8988T (cell line): ENCODE measurements around the gene SLIT1.

Experiments used
- DNase-seq: peaks from one replicate; pipeline ENCODE4 v3.0.0; 2011

The SLIT1 gene

GRCh38 chr10:97185326-97186058 is at the start of gene SLIT1:
SLIT1 (minus strand) TSS chr10:97185959; CDS start chr10:97185674, 285 bp downstream.
- no peak for DNase-seq

DNA sequence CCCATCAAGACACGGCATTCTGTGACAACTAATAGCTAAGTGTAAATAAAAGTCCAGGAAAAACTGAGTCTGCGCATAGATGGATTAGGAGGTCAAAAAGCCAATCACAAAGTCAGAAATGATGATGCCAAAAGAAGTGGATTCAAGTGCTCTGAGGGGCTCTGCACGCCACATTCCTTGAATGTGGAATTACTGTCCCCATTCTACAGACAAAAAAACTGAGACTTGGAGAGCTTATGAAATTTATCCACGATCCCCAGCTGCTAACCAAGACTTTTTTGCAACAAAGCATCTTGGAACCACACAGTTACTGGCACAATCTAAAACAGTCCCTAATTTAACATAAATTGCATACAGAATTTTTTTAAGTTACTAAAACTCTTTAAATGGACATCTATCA is 49.6 kb upstream of the SLIT1 start:
- DNase-seq: no peak

GRCh38 chr10:97234400-97234799 is 48.6 kb upstream of the SLIT1 start:
- no peak for DNase-seq

DNA sequence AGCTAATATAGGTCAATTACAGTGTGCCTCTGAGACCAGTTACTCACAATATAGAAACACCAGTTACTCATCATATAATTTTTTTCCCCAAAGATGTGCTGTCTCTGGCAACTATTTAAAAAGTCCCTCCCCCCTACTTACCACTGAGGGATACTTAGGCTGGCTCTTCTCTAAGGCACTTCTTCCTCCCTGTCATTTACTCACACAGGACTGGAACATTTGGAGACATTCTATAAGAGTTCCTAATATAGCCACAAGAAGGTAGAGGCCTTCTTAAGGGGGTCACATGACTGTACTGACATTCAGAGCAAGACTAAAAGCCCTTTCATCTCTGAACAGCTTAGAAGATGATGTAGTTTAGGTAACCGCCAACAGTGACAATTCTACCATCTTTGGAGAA is 44.4 kb upstream of the SLIT1 start:
- DNase-seq: no peak

DNA sequence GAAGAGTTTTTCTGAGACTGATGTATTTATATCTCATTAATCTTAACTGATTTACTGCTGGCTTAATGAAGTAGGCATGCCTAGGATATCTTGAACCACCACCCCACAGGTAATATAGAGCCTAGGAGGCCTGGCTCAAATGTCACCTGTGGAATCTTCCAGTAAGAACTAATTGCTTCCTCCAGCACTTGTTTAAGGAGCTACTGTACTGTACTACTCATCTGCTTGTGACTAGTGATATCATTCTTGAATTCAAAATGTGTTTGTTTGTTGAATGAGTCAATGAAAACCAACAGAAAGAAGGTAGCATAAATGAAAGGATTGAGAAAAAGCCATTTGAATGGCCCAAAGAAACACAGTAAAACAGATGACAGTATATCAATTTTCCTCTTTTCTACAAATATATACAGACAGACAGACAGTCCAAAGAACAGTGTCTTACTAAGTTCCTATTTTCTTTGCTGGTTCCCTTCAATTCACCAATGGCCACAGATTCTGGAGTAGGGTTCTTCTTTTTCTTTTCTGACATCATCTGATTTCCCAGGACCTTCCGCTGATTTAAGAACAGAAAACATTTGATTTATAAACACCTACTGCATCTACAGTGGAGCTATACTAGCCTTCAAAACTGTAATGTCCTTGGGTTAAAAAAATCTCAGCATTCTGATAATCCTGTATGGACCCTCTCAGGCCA is 43.7 kb upstream of the SLIT1 start:
- DNase-seq: no peak

GRCh38 chr10:97228775-97229157 is 43.0 kb upstream of the SLIT1 start:
- no peak for DNase-seq

GRCh38 chr10:97228130-97228774 is 42.5 kb upstream of the SLIT1 start:
- no peak for DNase-seq

- DNase-seq: no peak
Measured at GRCh38 chr10:97226398-97226797, 40.6 kb upstream of the SLIT1 start.

DNA sequence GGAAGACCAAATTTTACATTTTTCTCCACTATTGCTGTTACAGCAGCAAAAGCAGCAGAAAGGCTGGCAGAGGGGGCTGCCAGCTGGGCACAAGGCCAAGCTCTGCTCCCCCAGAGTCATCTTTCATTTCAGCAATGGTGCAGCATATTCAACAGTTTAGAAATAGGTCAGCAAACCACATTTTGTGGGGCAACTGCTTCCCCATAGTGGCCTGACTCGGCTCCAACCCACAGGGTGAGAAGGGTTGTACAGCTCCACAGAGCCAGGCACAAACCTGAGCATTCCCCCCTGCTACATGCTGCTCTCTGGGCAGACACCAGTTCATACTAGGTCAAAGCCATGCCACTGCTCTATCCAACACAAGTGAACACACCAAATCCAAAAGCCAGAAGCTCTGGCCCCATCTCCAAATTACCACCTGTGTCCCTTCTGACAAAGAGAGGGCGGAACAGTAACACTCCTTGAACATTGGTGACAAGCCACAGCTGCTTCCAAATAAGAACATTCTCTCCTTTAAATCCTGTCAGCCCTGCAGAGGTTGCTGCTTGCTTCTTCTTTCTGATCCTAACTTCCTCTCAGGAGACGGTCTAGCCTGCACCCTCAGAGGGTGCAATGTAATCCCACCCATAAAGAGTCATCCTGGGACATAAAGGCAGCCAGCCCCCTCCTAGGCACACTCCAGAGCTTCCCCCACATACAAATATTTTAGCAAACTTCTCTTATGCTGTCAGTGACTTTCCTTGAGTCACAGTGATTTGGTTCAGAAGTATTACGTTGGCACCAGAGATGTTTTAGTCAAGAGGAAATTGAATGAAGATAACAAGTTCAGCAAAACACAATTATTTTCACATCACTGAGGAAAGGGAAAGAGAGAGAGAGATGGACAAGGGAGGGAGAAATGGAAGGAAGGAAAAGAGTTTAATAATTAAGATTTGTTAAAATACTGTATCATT is 39.0 kb upstream of the SLIT1 start:
- DNase-seq: no peak

DNA sequence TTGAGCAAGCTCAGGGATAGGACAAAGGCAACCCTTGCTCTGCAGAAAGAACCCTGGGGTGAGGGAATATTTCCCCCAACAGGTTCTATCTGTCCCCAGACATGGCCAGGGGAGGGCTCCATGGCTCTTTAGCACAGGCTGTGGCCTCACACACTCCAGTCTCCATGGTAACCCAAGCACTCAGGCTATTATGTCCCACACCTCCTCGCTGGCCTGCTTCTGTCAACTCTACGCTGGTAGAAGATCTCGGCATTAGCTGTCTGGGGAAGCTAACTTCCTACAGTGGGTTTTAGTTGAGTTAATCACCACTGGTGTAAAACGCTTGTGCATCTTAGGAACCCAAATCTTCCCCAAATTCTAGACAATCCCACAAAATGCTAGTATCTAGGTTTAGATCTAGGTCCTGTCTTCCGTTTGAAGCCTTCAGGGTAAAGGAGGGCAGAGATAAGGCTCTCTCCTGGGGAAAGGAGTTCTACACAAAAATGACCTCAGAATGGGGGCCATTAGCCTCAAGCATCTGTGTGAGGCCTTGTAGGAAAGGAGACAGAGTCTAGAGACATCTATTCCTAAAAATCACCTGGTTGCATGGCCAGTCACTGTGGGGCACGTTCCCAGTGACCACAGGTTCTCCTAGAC is 36.7 kb upstream of the SLIT1 start:
- DNase-seq: no peak

DNA sequence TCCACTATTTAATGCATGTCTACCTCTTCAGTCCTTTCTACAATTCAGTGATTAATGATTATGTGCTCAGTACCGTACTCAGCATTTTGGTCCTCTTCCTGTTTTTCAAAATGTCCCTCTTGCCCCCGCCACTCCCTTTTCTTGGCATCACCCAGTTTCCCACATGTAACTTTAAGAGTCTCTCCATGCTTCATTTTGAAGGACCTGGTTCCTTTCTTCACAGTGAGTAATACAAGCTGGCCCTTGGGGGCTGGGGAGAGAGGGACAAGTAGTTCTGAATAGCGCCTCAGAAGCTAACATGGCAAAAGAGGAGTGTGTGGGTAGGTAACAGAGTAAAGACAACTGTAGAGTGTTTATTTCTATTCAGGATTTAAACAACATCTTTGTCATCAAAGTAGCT is 34.6 kb upstream of the SLIT1 start:
- no peak for DNase-seq

DNA sequence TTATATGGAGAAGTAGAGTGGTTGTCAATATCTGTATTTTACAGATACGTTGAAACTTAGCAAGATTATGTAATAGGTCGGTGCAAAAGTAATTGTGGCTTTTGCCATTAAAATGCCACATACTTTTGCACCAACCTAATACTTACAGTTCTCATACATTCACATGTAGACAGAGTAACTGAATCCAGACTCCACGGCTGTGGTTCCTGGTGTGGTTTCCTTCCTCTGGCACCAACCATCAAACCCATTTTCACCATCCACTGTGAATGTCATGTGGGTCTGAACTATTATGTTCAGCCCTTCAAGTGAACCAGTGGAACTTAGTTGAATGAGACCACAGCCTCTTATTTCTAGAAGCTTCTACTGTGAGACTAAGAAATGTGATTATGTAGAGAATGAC is 31.5 kb upstream of the SLIT1 start:
- no peak for DNase-seq

DNA sequence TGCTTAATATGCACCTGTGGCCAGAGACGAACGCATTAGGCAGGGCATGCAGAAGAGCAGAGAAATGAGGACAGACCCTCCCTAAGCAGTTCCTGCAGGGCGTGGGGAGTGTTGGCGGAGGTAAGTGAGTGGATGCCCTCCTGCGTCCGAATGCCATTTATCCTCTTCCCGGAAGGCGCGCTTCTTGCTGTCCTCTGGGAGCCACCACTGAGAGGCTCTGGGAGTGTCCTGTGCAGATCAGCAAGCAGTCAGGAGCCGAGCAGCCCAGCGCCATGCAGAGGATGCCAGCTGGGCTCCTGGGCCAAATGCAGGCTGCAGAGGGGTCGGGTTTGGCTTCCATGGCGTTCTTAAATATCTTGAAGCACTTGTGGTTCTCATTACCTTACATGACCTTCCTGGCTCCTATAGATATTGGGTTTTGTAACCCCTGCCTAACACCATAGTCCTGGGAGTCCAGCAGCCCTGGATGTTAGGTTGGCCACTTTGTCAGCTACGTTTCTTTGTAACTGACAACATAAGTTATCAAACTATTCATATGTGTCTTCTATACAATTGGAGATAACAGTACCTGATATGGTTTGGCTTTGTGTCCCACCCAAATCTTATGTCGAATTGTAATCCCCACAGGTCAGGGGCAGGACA is 30.0 kb upstream of the SLIT1 start:
- no peak for DNase-seq

DNA sequence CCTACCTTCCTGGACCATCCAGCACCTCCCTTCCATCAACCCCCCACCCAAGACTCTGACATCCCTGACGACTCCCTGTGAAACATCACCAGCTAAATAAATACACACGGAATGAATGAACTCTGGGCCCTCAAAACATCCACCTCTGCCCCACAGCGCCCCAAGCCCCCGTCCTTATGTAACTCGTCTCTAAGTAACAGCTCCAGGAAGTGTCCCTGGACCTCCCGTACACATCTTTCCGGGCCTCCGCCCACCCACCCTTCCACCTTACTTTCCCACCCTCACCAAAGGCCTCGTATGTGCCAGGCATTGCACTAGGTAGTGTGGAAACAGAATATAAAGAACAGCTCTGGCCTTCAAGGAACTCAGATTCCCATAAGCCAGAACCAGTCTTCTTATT is 27.7 kb upstream of the SLIT1 start:
- no peak for DNase-seq

DNA sequence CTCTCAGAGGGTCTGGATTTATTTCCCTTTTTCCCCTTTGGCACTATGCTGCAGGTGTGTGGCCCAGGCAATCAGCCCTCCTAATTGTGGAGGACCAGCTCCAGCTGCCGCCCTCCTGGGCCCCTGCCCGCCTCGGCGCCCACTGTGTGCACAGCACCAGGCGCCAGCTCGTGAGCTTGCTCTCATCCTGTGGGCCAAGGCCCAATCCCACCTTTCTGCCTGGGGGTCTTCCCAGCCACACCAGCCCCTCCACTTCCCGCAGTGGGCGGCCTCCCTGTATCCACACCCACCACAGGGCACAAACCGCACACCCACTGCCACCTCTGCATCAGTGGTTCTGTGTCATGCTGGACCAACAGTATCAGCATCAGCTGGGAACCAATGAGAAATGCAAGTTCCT is 25.5 kb upstream of the SLIT1 start:
- no peak for DNase-seq

GRCh38 chr10:97210543-97210960 is 24.8 kb upstream of the SLIT1 start:
- no peak for DNase-seq

GRCh38 chr10:97207756-97208346 is 22.1 kb upstream of the SLIT1 start:
- DNase-seq: no peak

GRCh38 chr10:97207131-97207530 is 21.4 kb upstream of the SLIT1 start:
- no peak for DNase-seq

DNA sequence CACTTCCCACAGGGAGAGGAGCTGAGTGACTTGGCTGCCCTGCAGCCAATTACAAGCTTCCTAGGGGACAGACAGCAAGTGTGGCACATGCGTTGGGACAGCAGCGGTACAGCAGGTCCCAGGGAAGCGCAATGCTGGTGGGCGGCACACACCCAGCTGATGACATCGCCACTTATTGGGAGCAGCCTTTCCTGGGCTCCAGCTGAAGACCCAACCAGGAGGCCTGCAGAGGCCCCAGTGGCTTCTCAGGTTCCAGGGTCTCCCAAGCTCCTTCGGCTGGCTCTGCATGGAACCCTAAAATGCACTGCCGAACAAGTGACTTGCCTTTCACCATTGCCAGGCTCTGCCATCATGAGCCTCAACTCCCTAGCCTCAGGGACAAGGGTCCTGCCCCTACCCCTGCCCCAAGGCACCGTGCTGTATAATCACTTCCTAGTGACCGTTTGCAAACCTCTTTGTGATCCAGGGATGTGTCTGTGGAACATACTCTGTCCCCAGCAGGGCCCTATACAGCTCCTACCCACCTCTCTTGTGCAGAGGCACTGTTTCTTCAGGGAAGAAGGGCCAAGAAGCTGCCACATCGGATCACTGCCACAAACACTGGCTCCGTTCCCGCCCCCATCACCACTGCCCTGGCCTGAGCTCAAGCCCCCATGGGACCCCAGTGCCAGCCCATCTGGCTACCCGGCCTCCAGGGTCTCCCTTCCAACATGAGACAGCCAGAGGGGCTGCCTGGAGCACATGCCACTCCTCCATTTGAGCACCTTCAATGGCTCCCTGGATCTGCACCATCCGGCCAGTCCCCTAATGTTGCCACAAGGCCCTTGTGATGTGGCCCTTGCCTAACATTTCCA is 19.3 kb upstream of the SLIT1 start:
- no peak for DNase-seq

GRCh38 chr10:97203220-97203619 is 17.5 kb upstream of the SLIT1 start:
- no peak for DNase-seq

DNA sequence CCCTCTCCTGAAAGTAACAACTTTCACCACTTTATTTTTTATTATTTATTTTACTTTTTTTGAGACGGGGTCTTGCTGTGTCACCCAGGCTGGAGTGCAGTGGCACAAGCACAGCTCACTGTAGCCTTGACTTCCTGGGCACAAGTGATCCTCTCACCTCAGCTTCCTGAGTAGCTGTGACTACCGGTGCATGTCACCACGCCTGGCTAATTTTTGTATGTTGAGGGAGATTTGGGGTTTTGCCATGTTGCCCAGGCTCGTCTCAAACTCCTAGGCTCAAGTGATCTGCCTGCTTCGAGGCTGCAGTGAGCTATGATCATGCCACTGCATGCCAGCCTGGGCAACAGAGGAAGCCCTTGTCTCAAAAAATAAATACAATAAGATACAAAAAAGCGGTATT is 14.9 kb upstream of the SLIT1 start:
- DNase-seq: no peak
